SJCRH30 (cell line): Measurements from ENCODE around the gene LARP4. TPM values are rescaled to one million over a fixed set of nuclear protein-coding genes. Genes with fewer than 3 reads are reported as not detected.
"Not testable (repeated sequence)": the region's sequence is repeated elsewhere in the genome, so short reads cannot be mapped to it uniquely, and the experiment has no call there.

Source experiments
- DNase-seq, 2 experiments: peaks; one replicate each; pipeline ENCODE4 v3.0.0-alpha.2; 2015 to 2020
- H3K27ac ChIP-seq: fragments of 250-450 bp; sonication (Bioruptor Pico); 2 replicates; pipeline ENCODE4 v1.5.1; 2020; ENCODE audit warnings: mild to moderate bottlenecking, moderate library complexity
- H3K27me3 ChIP-seq: fragments of 250-450 bp; sonication (Bioruptor Pico); 2 replicates; pipeline ENCODE4 v1.5.1; 2020; ENCODE audit warnings: mild to moderate bottlenecking, moderate library complexity
- H3K36me3 ChIP-seq: fragments of 250-450 bp; sonication (Bioruptor Pico); 2 replicates; pipeline ENCODE4 v1.5.1; 2020; ENCODE audit warnings: mild to moderate bottlenecking, moderate library complexity
- H3K4me1 ChIP-seq: fragments of 250-450 bp; sonication (Bioruptor Pico); 2 replicates; pipeline ENCODE4 v1.5.1; 2020; ENCODE audit warnings: mild to moderate bottlenecking, moderate library complexity
- H3K4me3 ChIP-seq: fragments of 250-450 bp; sonication (Bioruptor Pico); 2 replicates; pipeline ENCODE4 v1.5.1; 2020; ENCODE audit warnings: mild to moderate bottlenecking, moderate library complexity
- H3K9me3 ChIP-seq: fragments of 250-450 bp; sonication (Bioruptor Pico); replicated peaks from 2 replicates; pipeline ENCODE4 v1.5.1; 2020; ENCODE audit warnings: mild to moderate bottlenecking, moderate library complexity
- total RNA-seq: library from RNA; depleted of rRNA; stranded (reverse); fragments of >200 nt; shearing (Covaris generic); gene quantifications from 2 replicates; pipeline ENCODE4 v1.2.3, GENCODE V29; 2014

The LARP4 gene
- total RNA-seq, 1 experiment from 2014 or later, result 77.9 TPM

DNA sequence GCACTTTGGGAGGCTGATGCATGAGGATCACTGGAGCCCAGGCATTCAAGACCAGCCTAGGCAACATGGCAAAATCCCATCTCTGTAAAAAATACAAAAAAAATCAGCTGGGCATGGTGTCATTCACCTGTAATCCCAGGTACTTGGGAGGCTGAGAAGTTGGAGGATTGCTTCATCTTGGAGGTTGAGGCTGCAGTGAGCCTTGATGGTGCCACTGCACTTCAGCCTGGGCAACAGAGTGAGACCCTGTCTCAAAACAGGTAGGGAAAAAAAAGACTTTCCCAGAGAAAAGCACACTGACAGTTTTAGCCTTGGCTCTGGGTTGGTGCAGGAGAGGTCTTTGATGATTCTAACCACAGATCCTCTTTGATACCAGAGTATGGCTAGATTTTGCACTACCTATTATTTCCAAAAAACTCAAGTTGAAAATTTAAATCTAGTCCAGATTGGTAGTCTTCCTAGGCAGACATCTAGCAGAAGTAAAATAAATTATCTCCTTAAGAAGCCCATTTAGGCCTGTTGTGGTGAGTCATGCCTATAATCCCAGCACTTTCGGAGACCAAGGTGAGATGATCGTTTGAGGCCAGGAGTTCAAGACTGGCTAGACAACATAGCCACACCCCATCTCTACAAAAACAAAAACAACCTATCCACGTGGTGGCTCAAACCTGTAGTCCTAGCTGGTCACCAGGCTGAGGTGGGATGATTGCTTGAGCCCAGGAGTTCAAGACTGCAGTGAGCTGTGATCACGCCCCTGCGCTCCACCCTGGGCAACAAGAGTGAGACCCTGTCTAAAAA is 18.6 kb downstream of the LARP4 start:
- peaks cover 2% of the 10 kb centered on the region; the same call in 1 of the 2 replicates for H3K4me1 ChIP-seq
- no peaks in the 10 kb centered on the region; the same call in 1 of the 2 replicates for H3K9me3 ChIP-seq
- peaks cover 41% of the 10 kb centered on the region for H3K36me3 ChIP-seq
- no peaks in the 10 kb centered on the region for H3K27me3 ChIP-seq
- H3K27ac ChIP-seq, result no peak overlapping the region
- no peak overlapping the region for H3K4me3 ChIP-seq
- DNase-seq, result no peak

GRCh38 chr12:50422855-50423254 is 22.2 kb downstream of the LARP4 start:
- H3K27ac ChIP-seq, H3K4me3 ChIP-seq, H3K9me3 ChIP-seq, DNase-seq, H3K27me3 ChIP-seq: not testable (repeated sequence)
- Histone ChIP-seq H3K4me1 (peaks cover 15% of the 10 kb centered on the region), H3K36me3 (peaks cover 35% of the 10 kb centered on the region)

DNA sequence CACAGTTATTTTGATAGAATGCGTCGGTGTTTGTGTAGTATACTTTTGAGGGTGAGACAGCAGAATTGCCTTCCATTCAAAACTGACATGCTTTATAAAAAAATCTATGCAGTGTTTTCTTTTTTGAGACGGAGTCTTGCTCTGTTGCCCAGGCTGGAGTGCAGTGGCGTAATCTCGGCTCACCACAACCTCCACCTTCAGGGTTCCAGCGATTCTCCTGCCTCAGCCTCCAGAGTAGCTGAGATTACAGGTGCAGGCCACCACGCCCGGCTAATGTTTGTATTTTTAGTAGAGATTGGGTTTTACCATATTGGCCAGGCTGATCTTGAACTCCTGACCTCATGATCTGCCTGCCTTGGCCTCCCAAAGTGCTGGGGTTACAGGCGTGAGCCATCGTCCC is 22.7 kb downstream of the LARP4 start:
- H3K27me3 ChIP-seq, H3K27ac ChIP-seq, DNase-seq, H3K9me3 ChIP-seq, H3K4me3 ChIP-seq: not testable (repeated sequence)
- Histone ChIP-seq H3K4me1 (peaks cover 15% of the 10 kb centered on the region), H3K36me3 (peaks cover 39% of the 10 kb centered on the region)

DNA sequence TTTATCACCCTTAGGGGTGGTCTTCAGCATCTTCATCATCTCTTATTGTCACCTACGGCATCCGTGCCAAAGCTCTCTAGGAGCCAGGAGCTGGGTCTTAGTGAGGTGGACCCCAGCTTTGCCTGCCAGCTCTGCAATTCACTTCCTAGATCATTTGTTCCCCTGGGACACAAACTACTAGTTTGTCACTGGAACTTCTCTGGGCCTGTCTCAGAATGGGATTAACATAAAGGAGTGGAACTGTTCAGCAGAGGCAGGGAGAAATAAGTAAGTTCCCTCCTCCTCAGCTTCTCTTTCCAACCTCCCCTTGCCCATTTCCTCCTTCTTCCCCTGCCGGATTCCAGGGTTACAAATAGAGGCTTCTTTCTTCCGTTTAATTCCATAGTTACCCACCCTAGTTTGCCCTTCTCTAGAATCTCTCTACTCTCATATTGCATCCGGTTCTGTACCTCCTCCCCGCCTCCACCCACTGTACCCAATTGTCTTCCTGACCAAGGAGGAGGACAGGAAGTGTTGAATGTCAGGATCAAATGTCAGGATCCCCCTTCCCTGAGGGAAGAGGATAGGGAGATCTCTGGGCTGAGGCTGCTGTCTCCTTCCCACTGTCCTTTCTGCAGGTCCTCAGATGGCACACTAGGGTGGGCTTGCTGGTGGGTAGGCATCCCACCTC is 25.0 kb downstream of the LARP4 start:
- no peaks in the 10 kb centered on the region for H3K27me3 ChIP-seq
- H3K9me3 ChIP-seq, result no peaks in the 10 kb centered on the region
- peaks cover 15% of the 10 kb centered on the region for H3K4me1 ChIP-seq
- DNase-seq, result peak; percentile 37 to 71
- H3K4me3 ChIP-seq, result no peak overlapping the region
- H3K27ac ChIP-seq, result no peak overlapping the region
- peaks cover 44% of the 10 kb centered on the region for H3K36me3 ChIP-seq

DNA sequence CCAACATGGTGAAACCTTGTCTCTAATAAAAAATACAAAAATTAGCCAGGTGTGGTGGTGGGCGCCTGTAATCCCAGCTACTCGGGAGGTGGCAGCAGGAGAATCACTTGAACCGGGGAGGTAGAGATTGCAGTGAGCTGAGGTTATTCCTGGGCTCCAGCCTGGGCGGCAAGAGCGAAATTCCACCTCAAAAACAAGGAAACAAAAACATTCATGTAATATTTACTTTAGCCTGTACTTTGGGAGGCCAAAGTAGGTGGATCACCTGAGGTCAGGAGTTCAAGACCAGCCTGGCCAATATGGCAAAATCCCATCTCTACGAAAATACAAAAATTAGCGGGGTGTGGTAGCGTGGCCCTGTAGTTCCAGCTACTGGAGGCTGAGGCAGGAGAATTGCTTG is 31.0 kb downstream of the LARP4 start:
- H3K27ac ChIP-seq, H3K4me1 ChIP-seq, H3K9me3 ChIP-seq, H3K4me3 ChIP-seq, H3K27me3 ChIP-seq, DNase-seq: not testable (repeated sequence)
- peaks cover 75% of the 10 kb centered on the region for H3K36me3 ChIP-seq

GRCh38 chr12:50440288-50440687 is 39.6 kb downstream of the LARP4 start:
- Histone ChIP-seq H3K27me3 (no peaks in the 10 kb centered on the region), H3K4me1 (no peaks in the 10 kb centered on the region; the same call in 1 of the 2 replicates), H3K27ac (no peak overlapping the region), H3K36me3 (peaks cover 79% of the 10 kb centered on the region), H3K9me3 (no peaks in the 10 kb centered on the region), H3K4me3 (no peak overlapping the region)
- no peak for DNase-seq

- Histone ChIP-seq H3K27ac (no peak overlapping the region), H3K4me1 (no peaks in the 10 kb centered on the region; the same call in 1 of the 2 replicates), H3K4me3 (no peak overlapping the region), H3K9me3 (no peaks in the 10 kb centered on the region), H3K27me3 (no peaks in the 10 kb centered on the region), H3K36me3 (peaks cover 80% of the 10 kb centered on the region)
- no peak for DNase-seq
Observed at GRCh38 chr12:50441763-50442162, 41.1 kb downstream of the LARP4 start.

GRCh38 chr12:50442178-50442908 is 41.7 kb downstream of the LARP4 start:
- no peaks in the 10 kb centered on the region for H3K27me3 ChIP-seq
- H3K9me3 ChIP-seq, result no peaks in the 10 kb centered on the region
- peaks cover 82% of the 10 kb centered on the region for H3K36me3 ChIP-seq
- no peak overlapping the region for H3K4me3 ChIP-seq
- no peak overlapping the region for H3K27ac ChIP-seq
- no peak for DNase-seq
- H3K4me1 ChIP-seq, result no peaks in the 10 kb centered on the region; the same call in 1 of the 2 replicates

DNA sequence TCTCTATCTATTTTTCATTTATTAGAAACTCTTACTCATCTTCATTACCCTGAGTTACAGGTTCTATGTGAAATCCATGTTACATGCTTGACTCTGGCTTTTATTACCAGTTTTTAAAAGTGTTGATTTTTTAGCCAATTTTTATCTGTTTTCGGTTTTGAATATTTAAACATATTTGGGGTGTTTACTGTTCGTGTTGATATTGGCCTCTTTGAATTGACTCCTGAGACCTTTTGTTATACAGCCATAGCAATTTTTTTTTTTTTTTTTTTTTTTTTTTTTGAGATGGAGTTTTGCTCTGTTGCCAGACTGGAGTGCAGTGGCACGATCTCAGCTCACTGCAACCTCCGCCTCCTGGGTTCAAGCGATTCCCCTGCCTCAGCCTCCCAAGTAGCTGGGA is 49.0 kb downstream of the LARP4 start:
- H3K4me1 ChIP-seq, H3K27ac ChIP-seq, H3K4me3 ChIP-seq, DNase-seq, H3K9me3 ChIP-seq, H3K27me3 ChIP-seq: not testable (repeated sequence)
- H3K36me3 ChIP-seq, result peaks cover 69% of the 10 kb centered on the region

- Histone ChIP-seq H3K27me3 (no peaks in the 10 kb centered on the region), H3K9me3 (no peaks in the 10 kb centered on the region), H3K27ac (no peak overlapping the region), H3K4me1 (no peaks in the 10 kb centered on the region), H3K4me3 (no peak overlapping the region), H3K36me3 (peaks cover 67% of the 10 kb centered on the region)
- no peak for DNase-seq
Observed at GRCh38 chr12:50452795-50453194, 52.1 kb downstream of the LARP4 start.

GRCh38 chr12:50453872-50454271 is 53.2 kb downstream of the LARP4 start:
- H3K27me3 ChIP-seq, result no peaks in the 10 kb centered on the region
- H3K9me3 ChIP-seq, result no peaks in the 10 kb centered on the region
- no peak overlapping the region for H3K4me3 ChIP-seq
- no peak for DNase-seq
- no peak overlapping the region for H3K27ac ChIP-seq
- H3K36me3 ChIP-seq, result peaks cover 69% of the 10 kb centered on the region
- peaks cover 4% of the 10 kb centered on the region; the same call in 1 of the 2 replicates for H3K4me1 ChIP-seq

GRCh38 chr12:50458606-50459005 is 57.9 kb downstream of the LARP4 start:
- no peak for DNase-seq
- Histone ChIP-seq H3K27ac (no peak overlapping the region), H3K27me3 (no peaks in the 10 kb centered on the region), H3K36me3 (peaks cover 82% of the 10 kb centered on the region), H3K9me3 (no peaks in the 10 kb centered on the region; the same call in 1 of the 2 replicates), H3K4me3 (no peak overlapping the region), H3K4me1 (peaks cover 4% of the 10 kb centered on the region; the same call in 1 of the 2 replicates)

DNA sequence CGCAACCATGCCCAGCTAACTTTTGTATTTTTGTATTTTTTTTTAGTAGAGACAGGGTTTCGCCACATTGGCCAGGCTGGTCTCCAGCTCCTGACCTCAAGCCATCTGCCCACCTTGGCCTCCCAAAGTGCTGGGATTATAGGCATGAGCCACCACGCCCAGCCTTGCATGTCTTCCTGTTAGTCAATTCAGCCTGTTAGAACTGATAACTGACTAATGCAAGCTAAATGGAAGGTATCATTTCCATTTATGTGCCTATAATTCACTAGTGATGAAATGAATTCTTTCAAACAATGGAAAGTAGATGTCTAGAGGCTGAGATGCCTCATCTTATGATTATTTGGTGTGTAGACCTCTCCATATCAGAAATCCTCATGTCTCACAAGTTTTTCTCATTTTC is 66.8 kb downstream of the LARP4 start:
- Histone ChIP-seq H3K4me3 (no peak overlapping the region), H3K36me3 (peaks cover 83% of the 10 kb centered on the region), H3K4me1 (no peaks in the 10 kb centered on the region), H3K27ac (no peak overlapping the region), H3K27me3 (no peaks in the 10 kb centered on the region), H3K9me3 (peaks cover 5% of the 10 kb centered on the region; the same call in 1 of the 2 replicates)
- DNase-seq, result no peak

GRCh38 chr12:50477241-50477832 is 76.7 kb downstream of the LARP4 start:
- H3K4me3 ChIP-seq, result no peak overlapping the region
- no peak overlapping the region for H3K27ac ChIP-seq
- no peaks in the 10 kb centered on the region for H3K9me3 ChIP-seq
- peaks cover 43% of the 10 kb centered on the region for H3K36me3 ChIP-seq
- no peak for DNase-seq
- H3K4me1 ChIP-seq, result no peaks in the 10 kb centered on the region
- H3K27me3 ChIP-seq, result no peaks in the 10 kb centered on the region
